GM12873 (cell line): Measurements from ENCODE around the gene ANTXR1.

Source experiments
- TF ChIP-seq, protein P1 (sequence below): IDR thresholded peaks from 2 replicates; pipeline ENCODE4 v1.5.1; 2012; ENCODE audit warnings: low read depth, mild to moderate bottlenecking, moderate library complexity, low read length, control low read depth; ENCODE audit not compliant: insufficient read depth; ENCODE audit errors: missing control alignments

The ANTXR1 gene

DNA sequence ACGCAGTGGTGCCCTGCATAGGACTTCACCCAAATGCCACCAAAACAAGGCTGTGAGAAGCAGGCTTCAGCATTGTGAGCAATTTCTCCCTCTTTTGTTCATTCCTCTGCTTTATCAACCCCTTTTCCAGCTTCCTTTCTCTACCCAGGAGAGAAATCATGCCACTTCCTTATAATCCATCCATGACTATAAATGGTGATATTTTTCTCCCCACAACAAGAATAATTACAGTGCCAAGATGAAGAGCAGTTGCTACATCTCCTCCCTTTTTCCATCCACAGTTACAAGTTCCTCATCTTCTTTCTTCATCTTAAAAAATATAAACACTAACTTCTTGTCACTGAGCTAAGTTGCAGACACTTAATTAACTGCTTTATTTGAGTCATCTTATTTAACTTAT lies 167.2 kb downstream of the ANTXR1 start:
- TF ChIP-seq, protein P1, sequence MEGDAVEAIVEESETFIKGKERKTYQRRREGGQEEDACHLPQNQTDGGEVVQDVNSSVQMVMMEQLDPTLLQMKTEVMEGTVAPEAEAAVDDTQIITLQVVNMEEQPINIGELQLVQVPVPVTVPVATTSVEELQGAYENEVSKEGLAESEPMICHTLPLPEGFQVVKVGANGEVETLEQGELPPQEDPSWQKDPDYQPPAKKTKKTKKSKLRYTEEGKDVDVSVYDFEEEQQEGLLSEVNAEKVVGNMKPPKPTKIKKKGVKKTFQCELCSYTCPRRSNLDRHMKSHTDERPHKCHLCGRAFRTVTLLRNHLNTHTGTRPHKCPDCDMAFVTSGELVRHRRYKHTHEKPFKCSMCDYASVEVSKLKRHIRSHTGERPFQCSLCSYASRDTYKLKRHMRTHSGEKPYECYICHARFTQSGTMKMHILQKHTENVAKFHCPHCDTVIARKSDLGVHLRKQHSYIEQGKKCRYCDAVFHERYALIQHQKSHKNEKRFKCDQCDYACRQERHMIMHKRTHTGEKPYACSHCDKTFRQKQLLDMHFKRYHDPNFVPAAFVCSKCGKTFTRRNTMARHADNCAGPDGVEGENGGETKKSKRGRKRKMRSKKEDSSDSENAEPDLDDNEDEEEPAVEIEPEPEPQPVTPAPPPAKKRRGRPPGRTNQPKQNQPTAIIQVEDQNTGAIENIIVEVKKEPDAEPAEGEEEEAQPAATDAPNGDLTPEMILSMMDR = no peak

- TF ChIP-seq, protein P1 = no peak
Measured at GRCh38 chr2:69180974-69181373, 168.0 kb downstream of the ANTXR1 start.

- TF ChIP-seq, protein P1 = no peak
Measured at GRCh38 chr2:69181806-69182427, 168.9 kb downstream of the ANTXR1 start.

- TF ChIP-seq, protein P1 = no peak
Measured at GRCh38 chr2:69183659-69184058, 170.7 kb downstream of the ANTXR1 start.

GRCh38 chr2:69184224-69184623 lies 171.2 kb downstream of the ANTXR1 start:
- TF ChIP-seq, protein P1 = no peak

- TF ChIP-seq, protein P1 = no peak
Measured at GRCh38 chr2:69185807-69186206, 172.8 kb downstream of the ANTXR1 start.

DNA sequence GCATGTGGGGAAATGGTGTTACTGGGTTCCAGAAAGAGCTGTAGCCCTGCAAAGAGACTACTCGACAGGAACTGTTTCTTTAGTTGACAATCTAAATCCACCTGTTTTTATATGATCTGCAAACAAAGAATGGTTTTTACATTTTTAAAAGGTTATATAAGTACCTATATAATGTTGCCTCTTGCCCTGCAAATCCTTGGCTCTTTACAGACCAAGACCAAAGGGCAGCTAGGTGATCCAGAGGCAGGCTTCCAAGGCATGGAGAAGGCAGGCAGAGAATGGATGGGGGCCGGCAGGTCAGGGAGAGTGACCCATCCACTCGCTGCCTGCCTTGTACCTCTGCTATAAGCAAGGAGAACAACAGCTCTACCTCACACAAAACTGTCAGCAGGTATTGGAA lies 173.6 kb downstream of the ANTXR1 start:
- TF ChIP-seq, protein P1 = no peak
